ELR (cell line): ENCODE measurements around the gene DERL2.
A peak's percentile ranks its signal among the peaks of the same experiment; 100 is the strongest.
"Not testable (repeated sequence)": the region's sequence is repeated elsewhere in the genome, so short reads cannot be mapped to it uniquely, and the experiment has no call there.

Experiments
- DNase-seq: peaks from one replicate; pipeline ENCODE4 v3.0.0-alpha.2; 2015; ENCODE audit warnings: low read depth

Gene DERL2

GRCh38 chr17:5437721-5438317 lies 48.2 kb downstream of the DERL2 start:
- peak; percentile 89 for DNase-seq

GRCh38 chr17:5435781-5436315 lies 50.1 kb downstream of the DERL2 start:
- not testable (repeated sequence) for DNase-seq

GRCh38 chr17:5434984-5435383 lies 51.0 kb downstream of the DERL2 start:
- DNase-seq: no peak

GRCh38 chr17:5431949-5432556 lies 53.9 kb downstream of the DERL2 start:
- DNase-seq: no peak

- DNase-seq: not testable (repeated sequence)
Measured at GRCh38 chr17:5431234-5431633, 54.7 kb downstream of the DERL2 start.

GRCh38 chr17:5430413-5430999 lies 55.5 kb downstream of the DERL2 start:
- DNase-seq: no peak

- no peak for DNase-seq
Measured at GRCh38 chr17:5429191-5429887, 56.6 kb downstream of the DERL2 start.

GRCh38 chr17:5425826-5426225 lies 60.2 kb downstream of the DERL2 start:
- DNase-seq: no peak

GRCh38 chr17:5424909-5425308 lies 61.1 kb downstream of the DERL2 start:
- DNase-seq: no peak

- peak; percentile 94 for DNase-seq
Measured at GRCh38 chr17:5422505-5422904, 63.5 kb downstream of the DERL2 start.
